Inflammatory macrophage (primary cell): ENCODE measurements around the gene PITRM1.
"Not testable (repeated sequence)": the region's sequence is repeated elsewhere in the genome, so short reads cannot be mapped to it uniquely, and the experiment has no call there.

ENCODE experiments used
- DNase-seq, 2 donors: peaks; one replicate each; pipeline ENCODE4 v3.0.0-alpha.2; 2020 to 2022
- total RNA-seq, 18 experiments: gene quantifications; one replicate each; lab custom pipeline; 2026; ENCODE audit warnings: mixed read lengths in 6 of 18, inconsistent platforms in 2 of 18; lab: John Stamatoyannopoulos, UW

The PITRM1 gene, protein sequence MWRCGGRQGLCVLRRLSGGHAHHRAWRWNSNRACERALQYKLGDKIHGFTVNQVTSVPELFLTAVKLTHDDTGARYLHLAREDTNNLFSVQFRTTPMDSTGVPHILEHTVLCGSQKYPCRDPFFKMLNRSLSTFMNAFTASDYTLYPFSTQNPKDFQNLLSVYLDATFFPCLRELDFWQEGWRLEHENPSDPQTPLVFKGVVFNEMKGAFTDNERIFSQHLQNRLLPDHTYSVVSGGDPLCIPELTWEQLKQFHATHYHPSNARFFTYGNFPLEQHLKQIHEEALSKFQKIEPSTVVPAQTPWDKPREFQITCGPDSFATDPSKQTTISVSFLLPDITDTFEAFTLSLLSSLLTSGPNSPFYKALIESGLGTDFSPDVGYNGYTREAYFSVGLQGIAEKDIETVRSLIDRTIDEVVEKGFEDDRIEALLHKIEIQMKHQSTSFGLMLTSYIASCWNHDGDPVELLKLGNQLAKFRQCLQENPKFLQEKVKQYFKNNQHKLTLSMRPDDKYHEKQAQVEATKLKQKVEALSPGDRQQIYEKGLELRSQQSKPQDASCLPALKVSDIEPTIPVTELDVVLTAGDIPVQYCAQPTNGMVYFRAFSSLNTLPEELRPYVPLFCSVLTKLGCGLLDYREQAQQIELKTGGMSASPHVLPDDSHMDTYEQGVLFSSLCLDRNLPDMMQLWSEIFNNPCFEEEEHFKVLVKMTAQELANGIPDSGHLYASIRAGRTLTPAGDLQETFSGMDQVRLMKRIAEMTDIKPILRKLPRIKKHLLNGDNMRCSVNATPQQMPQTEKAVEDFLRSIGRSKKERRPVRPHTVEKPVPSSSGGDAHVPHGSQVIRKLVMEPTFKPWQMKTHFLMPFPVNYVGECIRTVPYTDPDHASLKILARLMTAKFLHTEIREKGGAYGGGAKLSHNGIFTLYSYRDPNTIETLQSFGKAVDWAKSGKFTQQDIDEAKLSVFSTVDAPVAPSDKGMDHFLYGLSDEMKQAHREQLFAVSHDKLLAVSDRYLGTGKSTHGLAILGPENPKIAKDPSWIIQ
- 68.6 to 140 (median 104) reads per million in 18 experiments for total RNA-seq

DNA sequence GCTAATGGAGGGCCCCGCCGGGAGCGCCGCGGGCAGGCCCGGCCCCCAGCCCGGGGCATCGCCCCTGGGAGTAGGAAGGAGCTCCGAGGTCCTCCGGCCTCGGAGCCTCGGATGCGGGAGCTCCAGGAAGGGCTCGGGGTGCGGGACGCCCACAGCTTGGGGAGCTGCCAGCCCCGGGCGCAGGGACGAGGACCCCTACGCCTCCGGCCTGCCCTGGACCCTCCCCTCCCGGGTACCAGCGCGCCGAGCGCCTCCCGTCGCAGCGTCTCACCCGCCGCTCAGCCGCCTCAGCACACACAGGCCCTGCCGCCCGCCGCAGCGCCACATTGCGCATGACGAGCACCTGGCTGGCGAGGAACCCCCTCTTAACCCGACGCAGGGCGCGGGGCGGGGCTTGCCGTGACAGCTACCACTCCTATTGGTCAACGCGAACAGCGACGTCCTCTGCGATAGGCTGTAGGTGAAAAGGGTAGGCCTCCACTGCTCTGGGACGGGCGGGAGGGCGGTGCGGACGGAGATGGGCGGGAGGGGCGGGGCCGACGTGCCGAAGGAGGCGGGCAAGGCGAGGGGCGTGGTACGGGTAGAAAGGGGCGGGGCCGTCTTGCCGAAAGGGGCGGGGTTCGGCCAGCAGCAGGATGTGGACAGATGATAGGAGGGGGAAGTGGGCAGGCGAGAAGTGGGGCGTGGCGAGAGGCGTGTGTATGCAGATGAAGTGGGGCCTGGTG is at the start of gene PITRM1:
PITRM1 (minus strand) TSS at position 337 of the 725 bp plus-strand sequence; CDS start at position 327, 10 bp downstream.
- peak; percentile 98 to 99 for DNase-seq

DNA sequence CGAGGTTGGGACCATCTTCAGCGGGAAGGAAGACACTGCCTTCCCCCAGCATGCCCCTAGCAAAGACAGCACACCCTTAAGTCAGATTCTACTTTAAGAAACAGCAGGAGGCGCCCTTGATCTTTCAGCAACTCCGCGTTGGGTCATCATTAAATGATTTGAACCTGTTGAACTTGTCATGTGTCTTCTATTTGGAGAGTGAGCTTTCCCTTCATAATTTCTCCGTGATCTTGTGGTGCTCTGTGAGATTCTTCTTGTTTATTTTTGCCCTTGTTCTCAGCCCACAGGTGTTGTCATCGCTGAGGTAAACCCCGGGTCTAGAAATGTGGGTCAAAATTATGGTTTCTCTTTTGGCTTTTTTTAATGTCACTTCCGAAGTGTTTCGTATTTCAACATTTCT is 49.5 kb upstream of the PITRM1 start:
- no peak for DNase-seq

DNA sequence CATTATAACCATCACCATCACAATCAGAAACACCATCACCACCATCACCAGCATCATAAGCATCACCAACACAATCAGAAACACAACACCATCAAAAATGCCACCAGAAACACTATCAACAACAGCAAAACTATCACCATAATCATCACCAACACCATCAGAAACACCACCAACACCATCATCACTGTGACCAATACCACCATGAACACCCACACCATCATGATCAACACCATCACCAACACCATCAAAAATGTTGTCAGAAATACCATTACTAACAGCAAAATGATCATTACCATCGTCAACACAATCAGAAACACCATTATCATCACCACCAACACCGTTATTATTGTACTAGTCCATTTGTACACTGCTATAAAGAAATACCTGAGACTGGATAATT is 49.0 kb upstream of the PITRM1 start:
- not testable (repeated sequence) for DNase-seq

DNA sequence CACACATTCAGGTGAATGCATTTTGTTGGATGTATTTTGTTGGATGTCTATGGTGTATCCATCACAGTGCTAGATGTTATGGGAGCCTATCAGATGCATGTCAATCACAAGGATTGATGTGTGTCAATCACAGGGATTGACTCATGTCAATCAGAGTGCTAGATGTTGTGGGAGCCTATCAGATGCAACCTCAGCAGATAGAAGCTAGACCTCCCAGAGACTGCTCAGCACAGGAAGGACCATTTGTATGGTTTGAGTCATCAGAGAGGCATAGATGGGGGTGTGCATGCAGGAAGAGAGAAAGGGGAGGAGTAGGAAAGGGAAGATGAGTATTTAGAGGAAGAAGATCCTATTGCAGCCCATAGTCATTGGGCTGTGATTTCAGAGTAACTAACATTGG is 48.3 kb upstream of the PITRM1 start:
- no peak for DNase-seq

DNA sequence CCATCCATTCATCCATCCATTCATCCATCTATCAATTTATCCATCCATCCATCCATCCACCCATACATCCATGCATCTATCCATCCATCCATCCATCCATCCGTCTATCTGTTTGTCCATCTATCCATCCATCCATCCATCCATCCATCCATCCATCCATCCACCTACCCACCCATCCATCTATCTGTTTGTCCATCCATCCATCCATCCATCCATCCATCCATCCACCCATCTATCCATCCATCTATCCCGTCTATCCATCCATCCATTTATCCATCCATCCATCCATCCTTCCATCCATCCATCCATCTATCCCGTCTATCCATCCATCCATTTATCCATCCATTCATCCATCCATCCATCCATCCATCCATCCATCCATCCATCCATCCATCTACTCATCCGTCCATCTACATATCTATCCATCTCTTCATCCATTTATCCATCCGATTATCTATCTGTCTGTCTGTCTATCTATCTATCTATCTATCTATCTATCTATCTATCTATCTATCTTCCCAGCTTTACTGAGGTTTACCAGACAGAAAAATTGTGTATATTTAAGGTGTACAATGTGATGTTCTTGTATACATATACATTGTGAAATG is 46.5 kb upstream of the PITRM1 start:
- not testable (repeated sequence) for DNase-seq

DNA sequence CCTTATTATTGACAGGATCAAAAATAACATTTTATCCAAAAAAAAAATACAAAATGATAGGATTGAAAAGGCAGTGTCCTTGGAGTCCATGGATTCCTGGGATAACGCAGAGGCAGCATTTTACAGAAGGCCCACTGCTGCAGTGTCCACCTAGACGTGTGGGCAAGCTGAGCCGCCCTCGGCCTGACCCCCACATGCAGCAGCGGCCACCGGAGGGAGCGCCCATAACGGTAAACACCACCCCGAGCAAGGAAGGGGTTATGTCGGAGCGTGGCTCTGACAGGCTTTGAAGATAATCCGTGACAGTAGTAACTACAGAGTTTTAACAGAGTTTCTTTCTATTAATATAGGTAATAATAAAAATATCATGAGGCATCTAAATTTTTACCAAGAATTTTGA is 45.3 kb upstream of the PITRM1 start:
- DNase-seq = no peak

DNA sequence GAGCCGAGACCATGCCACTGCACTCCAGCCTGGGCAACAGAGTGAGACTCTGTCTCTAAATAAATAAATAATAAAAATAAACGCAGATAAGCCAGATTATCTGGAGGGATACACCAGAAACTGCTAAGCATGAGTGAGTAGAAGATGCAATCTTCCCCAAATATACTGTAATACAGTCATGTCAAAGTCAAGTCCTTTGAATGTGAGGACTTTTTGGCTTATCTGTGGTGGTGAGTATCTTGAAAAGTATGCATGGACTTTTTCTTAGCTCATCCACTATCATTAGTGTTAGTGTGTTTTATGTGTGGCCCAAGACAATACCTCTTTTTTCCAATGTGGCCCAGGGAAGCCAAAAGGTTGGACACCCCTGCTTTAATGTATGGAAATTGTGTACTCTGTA is 44.7 kb upstream of the PITRM1 start:
- DNase-seq = no peak

DNA sequence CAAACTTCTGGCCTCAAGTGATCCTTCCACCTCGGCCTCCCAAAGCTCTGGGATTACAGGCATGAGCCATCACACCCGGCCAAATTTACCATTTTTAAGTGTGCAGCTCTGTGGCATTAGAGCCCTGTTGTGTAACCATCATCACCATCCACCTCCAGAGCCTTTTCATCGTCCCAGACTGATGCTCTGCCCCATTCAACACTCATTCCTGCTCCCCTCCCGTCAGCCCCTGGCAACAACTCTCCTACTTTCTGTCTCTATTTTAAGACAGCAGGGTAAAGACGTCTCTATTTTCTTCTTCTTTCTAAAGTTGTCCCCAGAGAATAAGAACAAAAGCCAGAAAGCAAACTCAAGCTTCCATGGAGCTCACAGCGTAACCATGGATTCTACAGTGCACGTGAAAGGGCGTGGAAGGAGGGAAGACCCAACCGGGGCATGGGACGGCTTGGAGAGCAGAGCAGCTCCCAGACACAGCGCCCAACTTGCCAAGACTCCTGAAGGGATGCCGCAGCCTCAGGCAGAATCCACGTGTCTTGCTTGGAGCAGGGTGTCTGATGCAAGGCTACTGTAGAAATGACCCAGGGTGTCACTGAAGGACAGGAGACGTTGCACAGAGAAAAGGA is 42.7 kb upstream of the PITRM1 start:
- DNase-seq = no peak

DNA sequence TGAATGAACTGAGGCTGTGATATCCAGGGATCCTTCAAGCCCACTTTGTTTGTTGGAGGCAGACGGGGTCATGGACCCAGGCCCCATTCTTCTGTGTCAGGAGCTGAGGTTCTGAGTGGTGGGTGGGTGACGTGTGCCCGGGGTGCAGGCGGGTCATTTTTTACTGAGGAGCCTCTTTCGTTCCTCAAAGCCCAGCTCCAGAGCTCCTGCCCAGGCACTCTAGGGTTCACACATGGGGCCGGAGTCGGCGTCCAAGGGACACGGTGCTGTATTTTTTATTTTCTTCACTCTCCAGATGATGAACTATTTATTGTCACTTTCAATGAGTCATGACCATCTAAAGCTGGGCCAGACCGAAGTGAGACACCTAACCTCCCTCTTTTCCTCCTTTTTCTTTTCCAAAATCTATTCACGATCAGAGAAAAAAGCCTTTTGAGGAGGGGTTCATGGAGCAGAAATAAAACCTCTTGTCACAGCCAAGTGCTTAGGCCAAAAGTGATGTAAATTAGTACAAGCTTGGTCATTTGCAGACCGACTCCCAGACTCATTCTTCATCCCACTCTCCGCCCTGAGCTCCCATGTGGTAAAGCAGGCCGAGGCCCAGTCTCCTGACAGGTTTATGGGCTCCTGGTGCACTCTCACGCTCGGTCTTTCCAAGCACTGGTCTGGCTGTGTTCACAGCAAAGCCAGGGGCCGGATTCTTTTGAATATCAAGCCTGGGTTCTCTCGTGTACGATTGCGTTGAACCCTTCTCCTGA is 41.4 kb upstream of the PITRM1 start:
- no peak for DNase-seq

DNA sequence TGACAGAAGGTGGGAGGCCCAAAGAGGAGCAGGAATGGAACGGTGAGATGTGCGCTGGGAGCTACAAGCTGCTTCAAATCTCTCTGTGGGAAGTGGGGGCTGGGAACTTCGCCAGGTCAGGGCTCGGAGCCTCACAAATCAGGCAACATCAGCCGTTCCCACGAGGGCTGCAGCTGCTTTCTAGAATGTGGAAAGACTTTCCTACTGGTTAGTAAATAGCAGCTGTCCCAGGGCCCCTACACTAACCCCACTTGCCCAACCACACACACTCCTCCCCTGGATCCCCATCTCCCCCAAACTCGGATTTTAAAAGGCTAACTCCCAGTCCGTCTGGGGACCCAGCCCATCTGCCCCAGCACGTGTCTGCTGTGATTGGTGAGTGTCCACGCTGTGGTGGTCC is 40.6 kb upstream of the PITRM1 start:
- DNase-seq = no peak

DNA sequence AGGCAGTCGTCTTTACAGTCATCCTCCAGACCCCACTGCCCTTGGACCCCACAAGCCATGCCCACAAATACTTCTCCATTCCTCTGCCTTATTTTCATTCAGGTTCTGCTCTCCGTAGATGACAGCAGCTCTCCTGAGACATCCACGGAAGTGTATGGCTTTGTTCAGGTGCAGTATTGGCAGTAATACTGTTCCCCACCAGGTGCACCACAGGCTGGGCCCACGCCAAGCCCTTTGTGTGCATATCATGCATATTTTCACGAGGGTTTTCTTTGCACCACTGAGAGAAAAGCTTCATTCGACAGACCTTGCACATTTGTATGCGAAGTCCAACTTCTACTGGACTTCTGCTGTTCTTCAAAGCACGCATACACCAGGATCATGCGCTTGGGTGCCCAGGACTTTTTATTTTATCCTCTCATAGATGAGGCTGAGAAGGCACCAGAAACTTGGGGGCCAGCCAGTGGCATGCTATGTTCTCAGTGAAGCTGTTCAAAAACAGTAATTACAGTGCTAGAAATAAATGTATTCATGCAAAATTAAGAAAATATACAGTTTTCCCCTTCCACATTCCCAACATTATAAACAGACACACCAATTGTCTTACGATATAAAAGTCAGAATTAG is 37.8 kb upstream of the PITRM1 start:
- DNase-seq = no peak

DNA sequence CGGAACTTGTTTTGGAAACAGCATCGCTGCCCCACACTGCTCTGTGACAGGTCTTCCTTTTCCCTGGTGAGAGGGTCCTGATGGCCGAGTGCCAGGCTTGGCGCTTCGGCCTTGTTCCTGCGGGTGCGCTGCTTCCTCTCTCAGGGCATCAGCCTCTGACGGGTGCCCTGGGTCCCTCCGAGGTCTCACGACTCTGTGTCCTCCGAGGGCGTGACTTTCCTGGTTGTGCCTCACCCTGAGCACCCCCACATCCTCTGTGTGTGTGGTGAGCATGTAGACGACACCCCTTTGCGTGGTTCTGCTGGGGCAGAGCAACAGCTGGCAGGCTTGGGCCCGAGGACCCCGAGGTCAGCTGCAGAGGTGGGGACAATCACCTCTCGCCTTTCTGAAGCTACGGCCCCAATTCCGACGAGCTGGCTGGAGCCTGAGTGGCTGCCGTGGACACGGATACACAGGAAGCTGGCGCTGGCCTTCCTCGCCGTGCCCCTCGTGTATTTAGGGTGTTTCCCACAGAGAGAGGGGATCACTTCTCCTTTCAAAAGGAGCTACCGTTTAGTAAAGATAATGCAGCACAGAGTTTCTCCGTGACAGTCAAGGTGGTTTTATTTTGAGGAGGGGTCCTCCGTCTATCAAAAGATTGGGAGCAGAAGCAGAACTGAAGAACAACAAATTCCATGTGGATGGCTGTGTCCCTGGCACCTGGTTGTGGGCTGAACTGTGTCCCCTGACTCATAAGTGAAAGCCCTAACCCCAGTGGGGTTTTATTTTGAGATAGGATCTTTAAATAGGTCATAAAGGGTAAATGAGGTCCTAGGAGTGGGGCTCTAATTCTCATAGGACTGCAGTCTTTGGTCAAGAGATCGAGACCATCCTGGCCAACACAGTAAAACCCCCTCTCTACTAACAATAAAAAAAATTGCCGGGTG is 36.2 kb upstream of the PITRM1 start:
- no peak for DNase-seq

DNA sequence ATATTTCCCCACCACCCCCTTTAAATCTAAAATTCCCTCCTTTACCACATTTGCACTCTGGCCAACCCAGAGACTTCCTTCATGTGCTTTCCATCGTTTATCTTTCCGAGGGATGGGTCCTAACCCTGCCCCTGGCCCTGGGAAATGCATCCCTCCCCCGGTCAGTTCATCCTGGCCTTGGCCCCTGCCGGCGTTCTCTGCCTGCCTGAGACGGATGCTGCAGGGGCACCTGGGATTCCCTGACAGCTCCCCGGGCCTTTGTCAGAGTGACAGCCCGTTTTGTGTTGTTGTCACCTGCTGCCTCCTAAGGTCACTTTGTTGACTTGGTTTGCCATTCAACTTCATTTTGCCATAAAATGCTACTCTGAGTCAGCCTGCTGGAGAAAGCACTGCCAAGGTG is 34.8 kb upstream of the PITRM1 start:
- no peak for DNase-seq

DNA sequence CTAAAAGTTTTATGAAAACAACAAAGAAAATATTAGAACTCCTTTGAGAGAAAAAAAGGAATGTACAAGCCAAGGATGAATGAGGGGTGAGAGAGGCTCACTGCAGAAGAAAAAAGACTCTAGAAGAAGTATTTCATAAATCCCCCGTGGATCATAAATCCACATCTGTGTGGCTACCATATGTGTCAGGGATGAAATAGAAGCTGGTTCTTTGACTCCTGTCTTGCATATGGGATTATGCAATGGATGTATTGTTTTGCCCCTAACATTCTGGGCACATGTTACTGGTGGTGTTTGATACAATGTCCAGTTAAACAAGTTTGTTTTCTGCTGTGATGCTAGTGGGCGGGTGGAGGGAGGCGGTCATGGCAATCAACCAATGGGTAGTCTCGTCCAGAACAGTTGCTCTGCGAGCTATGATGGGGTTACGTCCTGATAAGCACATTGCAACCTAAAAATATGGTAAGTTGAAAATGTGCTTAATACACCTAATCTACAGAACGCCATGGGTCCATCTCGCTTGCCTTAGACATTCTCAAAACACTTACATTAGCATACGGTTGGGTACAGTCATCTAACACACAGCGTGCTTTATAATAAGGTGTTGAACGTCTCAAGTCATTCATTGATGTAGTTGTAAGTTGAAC is 34.1 kb upstream of the PITRM1 start:
- no peak for DNase-seq

DNA sequence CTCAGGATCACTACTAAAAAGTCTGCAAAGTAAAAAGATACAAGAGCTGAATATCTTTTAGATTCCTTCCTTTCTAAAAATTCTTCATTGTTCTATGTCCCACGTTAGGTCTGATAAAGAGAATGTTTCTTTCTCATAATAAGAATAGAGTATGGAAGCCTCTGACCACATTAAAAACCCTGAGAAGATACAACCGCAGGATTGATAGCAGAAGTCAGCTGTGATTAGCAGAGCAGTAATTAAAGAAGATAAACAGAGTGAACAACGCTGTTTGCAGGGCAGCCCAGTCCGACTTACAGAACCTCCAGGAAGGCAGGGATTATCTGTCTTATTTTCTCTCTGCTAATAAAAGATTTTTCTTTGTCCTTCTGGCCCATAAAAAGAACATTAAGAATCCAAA is 31.4 kb upstream of the PITRM1 start:
- no peak for DNase-seq

DNA sequence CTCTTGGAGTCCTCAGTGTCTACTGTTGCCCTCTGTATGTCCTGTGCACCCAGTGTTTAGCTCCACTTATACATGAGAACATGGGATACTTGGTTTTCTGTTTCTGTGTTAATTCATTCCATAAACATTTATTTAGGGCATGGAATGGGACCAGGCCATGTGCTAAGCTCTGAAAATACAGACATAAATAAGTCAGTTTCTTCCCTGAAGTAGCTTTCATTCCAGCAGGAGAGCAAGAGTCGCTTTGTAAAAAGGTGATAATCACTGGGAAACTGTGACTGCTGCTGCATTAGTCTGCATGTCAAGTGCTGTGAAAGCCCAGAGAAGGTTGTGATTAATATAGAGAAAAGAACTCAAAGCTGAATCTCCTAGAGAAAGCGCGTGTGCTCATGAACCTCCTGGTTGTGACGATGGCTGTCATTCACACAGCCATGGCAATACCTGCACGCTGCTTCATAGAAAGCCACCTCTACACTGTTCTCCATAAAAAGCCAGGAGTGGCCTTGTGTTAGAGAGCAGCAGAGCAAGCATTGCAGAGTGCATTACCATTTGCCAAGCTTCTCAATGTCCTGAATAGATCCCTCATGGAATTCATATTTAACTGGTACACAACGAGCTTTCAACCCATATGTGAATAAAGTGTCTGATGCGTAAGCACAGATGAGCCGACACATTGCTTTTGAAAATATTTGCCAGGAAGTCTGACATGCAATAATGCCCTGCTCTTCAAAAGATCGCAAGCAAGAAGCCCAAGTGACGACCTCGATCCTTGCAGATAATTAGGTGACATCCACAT is 30.6 kb upstream of the PITRM1 start:
- no peak for DNase-seq

DNA sequence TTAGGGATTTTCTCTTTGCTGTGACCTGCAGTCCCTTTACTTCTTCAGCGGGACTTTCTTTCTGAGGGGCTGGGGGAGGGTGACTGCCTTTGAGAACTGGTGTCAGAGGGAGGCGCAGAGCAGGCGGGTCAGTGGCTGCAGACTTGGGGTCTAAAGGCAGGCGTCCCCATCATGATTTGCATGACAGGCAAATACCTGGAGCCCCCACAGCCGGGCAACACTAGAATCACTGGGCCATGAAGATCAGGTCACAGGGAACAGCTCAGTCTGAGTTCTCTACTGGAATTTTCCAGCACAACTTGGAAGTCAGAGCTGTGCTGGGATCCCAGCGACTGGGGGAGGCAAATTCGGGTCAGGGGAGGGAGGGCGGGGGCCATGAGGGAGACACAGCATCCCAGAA is 29.2 kb upstream of the PITRM1 start:
- DNase-seq = no peak

DNA sequence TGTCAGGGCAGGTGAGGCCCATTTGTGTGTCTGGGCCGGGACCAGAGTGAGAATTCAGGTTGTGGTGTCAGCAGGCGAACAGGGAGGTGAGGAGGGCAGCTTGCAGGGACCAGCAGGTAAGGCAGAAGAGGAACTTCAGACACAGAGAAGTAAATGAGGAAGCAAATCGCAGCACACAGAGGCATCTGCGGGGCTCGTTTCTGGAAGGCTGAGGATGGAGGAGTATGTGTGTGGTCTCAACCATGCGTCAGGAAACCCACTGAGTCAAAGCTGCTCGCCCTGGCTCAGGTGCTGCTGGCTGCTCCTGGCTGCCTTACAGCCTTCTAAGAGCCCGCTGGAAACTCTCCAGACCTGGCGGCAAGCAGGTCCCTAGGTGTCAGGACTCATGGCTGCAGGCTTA is 26.9 kb upstream of the PITRM1 start:
- no peak for DNase-seq
